Measurements from ENCODE around the gene NT5DC1. TPM values are rescaled to one million over a fixed set of nuclear protein-coding genes. Genes with fewer than 3 reads are reported as not detected.

NT5DC1 gene
- total and polyA plus RNA-seq, 3 donors from 2014 or later, result 10.7 to 28.2 (median 22.8) TPM

DNA sequence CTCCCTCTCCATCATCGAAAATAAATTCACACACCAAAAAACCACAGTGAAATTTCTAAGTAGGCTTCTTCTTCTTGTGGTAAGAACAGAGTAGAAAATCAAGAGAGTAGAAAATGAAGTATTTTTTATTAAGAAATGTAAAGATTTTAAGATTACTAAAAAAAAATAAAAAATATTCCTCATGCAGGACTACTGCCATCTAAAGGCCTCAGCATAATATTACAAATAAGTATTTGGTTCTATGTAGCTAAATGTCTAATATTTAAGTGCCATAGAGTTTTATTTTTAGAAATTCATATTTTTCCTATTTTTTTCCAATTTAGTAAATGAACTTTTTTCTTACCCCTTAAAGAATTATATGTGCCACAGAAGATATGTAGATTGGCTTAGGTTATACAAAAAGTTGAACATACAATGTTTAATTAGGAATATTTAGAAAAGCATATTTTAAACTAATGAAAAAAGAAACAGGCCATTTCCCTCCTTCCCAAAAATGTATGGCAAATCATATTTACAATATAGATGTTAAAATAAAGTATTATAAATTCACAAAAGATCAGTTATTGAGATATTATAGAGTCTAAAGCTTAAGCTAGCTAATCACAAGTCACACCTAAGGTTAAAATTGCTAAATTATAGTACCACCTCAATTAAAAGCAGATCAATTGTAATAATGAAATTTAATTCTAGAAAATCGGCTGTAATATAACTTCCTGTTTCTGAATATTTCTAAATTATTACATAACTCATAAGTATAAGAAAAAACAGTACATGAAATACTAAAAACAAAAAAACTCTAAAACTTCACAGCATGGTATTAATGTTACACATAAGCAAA, 3.5 kb upstream of the NT5DC1 start:
- DNase-seq, result no peak
- WGBS, 2 donors, result 41 to 90% methylated on average over 2 of the region's 2 CpGs

GRCh38 chr6:116099036-116099435, 1.6 kb upstream of the NT5DC1 start:
- no peak for DNase-seq
- intact Hi-C loops (cut with DNase I; ENCODE audit: low total_unique reads), result no loop called here
- Histone ChIP-seq H3K27me3 (no peaks in the 10 kb centered on the region), H3K36me3 (ENCODE audit: low read depth, missing control alignments) (no peaks in the 10 kb centered on the region), H3K4me3 (no peak overlapping the region), H3K27ac (no peak overlapping the region), H3K4me1 (peaks cover 16% of the 10 kb centered on the region), H3K9me3 (no peaks in the 10 kb centered on the region)
- WGBS, 2 donors, result 87 to 89% methylated on average over 1 of the region's 1 CpG
- no peak for TF ChIP-seq POLR2A (IDR thresholded peaks at IDR 0.05)
- TF ChIP-seq, protein P1, sequence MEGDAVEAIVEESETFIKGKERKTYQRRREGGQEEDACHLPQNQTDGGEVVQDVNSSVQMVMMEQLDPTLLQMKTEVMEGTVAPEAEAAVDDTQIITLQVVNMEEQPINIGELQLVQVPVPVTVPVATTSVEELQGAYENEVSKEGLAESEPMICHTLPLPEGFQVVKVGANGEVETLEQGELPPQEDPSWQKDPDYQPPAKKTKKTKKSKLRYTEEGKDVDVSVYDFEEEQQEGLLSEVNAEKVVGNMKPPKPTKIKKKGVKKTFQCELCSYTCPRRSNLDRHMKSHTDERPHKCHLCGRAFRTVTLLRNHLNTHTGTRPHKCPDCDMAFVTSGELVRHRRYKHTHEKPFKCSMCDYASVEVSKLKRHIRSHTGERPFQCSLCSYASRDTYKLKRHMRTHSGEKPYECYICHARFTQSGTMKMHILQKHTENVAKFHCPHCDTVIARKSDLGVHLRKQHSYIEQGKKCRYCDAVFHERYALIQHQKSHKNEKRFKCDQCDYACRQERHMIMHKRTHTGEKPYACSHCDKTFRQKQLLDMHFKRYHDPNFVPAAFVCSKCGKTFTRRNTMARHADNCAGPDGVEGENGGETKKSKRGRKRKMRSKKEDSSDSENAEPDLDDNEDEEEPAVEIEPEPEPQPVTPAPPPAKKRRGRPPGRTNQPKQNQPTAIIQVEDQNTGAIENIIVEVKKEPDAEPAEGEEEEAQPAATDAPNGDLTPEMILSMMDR (IDR thresholded peaks at IDR 0.05), result no peak

More for the DNA sequence above, 3.5 kb upstream of the NT5DC1 start:
- TF ChIP-seq, protein P1 (IDR thresholded peaks at IDR 0.05), result peak in 1 of 3 experiments; percentile 57
- no peak for TF ChIP-seq POLR2A (IDR thresholded peaks at IDR 0.05)
- no peak overlapping the region for H3K4me3 ChIP-seq
- no peak overlapping the region for H3K27ac ChIP-seq
- H3K9me3 ChIP-seq, result no peaks in the 10 kb centered on the region
- intact Hi-C loops (cut with DNase I; ENCODE audit: low total_unique reads), result no loop called here
- H3K4me1 ChIP-seq, result peaks cover 16% of the 10 kb centered on the region
- H3K36me3 ChIP-seq (ENCODE audit: low read depth, missing control alignments), result no peaks in the 10 kb centered on the region
- no peaks in the 10 kb centered on the region for H3K27me3 ChIP-seq

DNA sequence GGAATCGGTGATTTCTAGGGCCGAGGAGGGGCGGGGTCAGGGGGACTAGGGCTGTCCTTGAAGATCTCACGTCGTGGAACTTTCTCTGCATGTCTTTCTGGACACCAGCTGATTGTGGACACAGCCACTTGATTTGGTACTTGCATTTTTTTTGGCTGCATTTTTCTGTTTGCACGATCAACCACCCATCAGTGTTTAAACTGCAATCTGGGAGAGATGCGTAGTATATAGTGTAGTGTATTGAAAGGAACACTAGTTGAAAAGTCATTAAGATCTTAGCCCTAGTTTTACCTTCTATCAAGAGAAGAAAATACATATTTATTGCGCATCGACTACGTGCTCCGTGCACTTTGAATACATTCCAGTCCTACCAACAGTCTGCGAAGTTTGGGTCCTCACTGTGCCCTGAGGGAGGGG, 657 bp downstream of the NT5DC1 start:
- Histone ChIP-seq H3K36me3 (ENCODE audit: low read depth, missing control alignments) (no peaks in the 10 kb centered on the region), H3K27ac (peak overlapping the region; percentile 97), H3K4me3 (peak overlapping the region; percentile 87 to 97), H3K9me3 (no peaks in the 10 kb centered on the region), H3K27me3 (no peaks in the 10 kb centered on the region), H3K4me1 (peaks cover 16% of the 10 kb centered on the region)
- 1 to 2% methylated on average over 8 to 12 of the region's 12 CpGs for WGBS, 2 donors
- intact Hi-C loops (cut with DNase I; ENCODE audit: low total_unique reads), result no loop called here
- TF ChIP-seq, protein P1 (IDR thresholded peaks at IDR 0.05), result no peak
- no peak for TF ChIP-seq POLR2A (IDR thresholded peaks at IDR 0.05)
- peak; percentile 91 for DNase-seq

DNA sequence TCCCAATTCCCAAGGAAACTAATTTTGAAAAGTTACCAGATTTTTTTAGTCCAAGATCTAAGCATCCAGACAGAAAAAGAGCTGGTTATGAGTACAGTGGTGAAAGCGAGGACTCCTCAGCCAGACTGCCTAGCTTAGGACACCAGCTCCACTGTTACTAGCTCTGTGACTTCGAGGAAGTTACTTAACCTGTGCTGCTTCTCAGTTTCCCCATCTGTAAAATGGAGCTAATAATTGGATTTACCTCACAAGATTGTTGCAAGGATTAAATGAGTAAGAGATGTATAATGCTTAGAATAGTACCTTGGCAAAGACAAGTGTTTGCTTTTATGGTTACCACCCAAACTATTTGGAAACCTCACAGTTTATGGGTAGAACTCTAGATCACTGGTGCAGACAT, 1.1 kb downstream of the NT5DC1 start:
- H3K27me3 ChIP-seq, result no peaks in the 10 kb centered on the region
- TF ChIP-seq POLR2A (IDR thresholded peaks at IDR 0.05), result no peak
- TF ChIP-seq, protein P1 (IDR thresholded peaks at IDR 0.05), result no peak
- H3K4me3 ChIP-seq, result peak overlapping the region; percentile 87 to 97
- peak overlapping the region; percentile 97 for H3K27ac ChIP-seq
- H3K4me1 ChIP-seq, result peaks cover 16% of the 10 kb centered on the region
- H3K36me3 ChIP-seq (ENCODE audit: low read depth, missing control alignments), result no peaks in the 10 kb centered on the region
- intact Hi-C loops (cut with DNase I; ENCODE audit: low total_unique reads), result no loop called here
- 37 to 53% methylated on average over 2 of the region's 2 CpGs for WGBS, 2 donors
- no peaks in the 10 kb centered on the region for H3K9me3 ChIP-seq
- no peak for DNase-seq
